Stimulated activated effector memory CD8-positive, alpha-beta T cell treated with anti-CD3 and anti-CD28 coated beads, Interleukin-12 subunit alpha, Interleukin-12 subunit beta, amount 100 ng/mL, for 72 hours (primary cell): ENCODE results near the gene SLC9B1.
A peak's percentile ranks its signal among the peaks of the same experiment; 100 is the strongest.
"Not testable (repeated sequence)": the region's sequence is repeated elsewhere in the genome, so short reads cannot be mapped to it uniquely, and the experiment has no call there.

Experiments
- ATAC-seq: fragments of 150-1000 bp; cut with Tn5 transposase; 2 replicates; pipeline ENCODE4 v1.10.0; 2021
- DNase-seq, 2 donors: peaks; one replicate each; pipeline ENCODE4 v3.0.0; 2021 to 2022; ENCODE audit warnings: low spot score in 2 of 2
- H3K27ac Mint-ChIP-seq: one replicate; pipeline ENCODE4 v1.8.0; 2022; ENCODE audit warnings: mild to moderate bottlenecking, mixed read lengths
- H3K36me3 Mint-ChIP-seq: one replicate; pipeline ENCODE4 v1.8.0; 2022; ENCODE audit warnings: mild to moderate bottlenecking, mixed read lengths
- H3K4me1 Mint-ChIP-seq: one replicate; pipeline ENCODE4 v1.8.0; 2022; ENCODE audit warnings: mixed read lengths
- H3K4me3 Mint-ChIP-seq: one replicate; pipeline ENCODE4 v1.8.0; 2022; ENCODE audit warnings: mild to moderate bottlenecking, mixed read lengths
- H3K9me3 Mint-ChIP-seq: one replicate; pipeline ENCODE4 v1.8.0; 2022; ENCODE audit warnings: mixed read lengths

SLC9B1 gene

DNA sequence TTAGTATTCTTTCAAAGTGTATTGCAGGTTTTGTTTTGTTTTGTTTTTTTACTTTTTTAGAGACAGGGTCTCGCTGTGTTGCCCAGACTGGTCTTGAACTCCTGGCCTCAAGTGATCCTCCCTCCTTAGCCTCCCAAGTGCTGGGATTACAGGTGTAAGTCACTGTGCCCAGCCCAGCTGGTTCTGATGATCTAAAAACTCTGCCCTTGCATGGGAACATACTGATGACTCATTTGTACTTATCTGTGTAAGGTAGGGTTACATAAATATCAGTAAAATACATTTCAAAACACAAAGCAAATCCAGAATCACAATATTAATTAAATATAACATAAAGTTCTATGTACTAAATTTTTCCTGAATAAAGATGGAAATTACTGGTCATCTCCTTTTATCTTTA, 7.4 kb upstream of the SLC9B1 start:
- DNase-seq (no peak), ATAC-seq (no peak)
- Mint-ChIP-seq H3K4me1 (no peaks in the 10 kb centered on the region), H3K9me3 (no peaks in the 10 kb centered on the region), H3K36me3 (peaks cover 30% of the 10 kb centered on the region), H3K4me3 (no peak overlapping the region), H3K27ac (no peak overlapping the region)

DNA sequence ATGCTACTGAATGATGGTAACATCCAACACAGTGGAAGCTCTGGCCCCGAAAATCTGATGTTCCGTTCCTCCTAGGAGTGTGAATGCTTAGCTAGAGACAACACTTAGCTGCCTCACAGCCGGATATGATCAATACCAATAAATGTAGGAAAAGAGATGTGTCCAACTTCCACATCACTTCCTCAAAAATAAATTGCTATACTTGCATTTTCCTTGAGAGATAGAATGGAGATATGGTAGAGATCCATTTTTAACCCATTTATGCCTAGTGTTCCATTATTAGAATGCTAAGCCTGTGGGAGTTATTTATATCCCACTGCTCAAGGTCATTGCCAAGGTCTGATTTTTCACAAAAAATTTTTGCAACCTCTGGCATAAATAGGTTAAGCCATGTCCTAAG, 5.5 kb upstream of the SLC9B1 start:
- H3K4me1 Mint-ChIP-seq: peaks cover 2% of the 10 kb centered on the region
- ATAC-seq: no peak

DNA sequence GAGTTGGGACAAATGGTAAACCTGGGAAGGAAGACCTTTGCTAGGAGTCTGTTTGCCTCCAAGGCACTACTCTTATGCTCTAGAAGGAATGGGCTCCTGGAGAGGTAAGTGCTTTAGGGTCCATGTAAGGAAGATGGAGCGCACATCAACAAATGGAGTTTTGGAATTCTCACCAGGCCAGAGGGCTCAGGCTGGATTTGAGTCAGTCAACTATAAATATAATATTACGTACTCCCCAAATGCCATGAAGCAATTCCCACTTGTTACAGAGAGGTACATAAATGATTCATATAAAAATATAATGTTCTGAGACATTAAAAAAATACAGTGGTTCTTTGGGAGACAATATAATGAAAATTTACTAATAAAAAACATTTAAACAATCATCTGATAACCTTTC, 1.6 kb upstream of the SLC9B1 start:
- no peaks in the 10 kb centered on the region for H3K9me3 Mint-ChIP-seq
- H3K27ac Mint-ChIP-seq: no peak overlapping the region
- no peak for ATAC-seq
- H3K36me3 Mint-ChIP-seq: peaks cover 24% of the 10 kb centered on the region
- no peak for DNase-seq
- H3K4me3 Mint-ChIP-seq: no peak overlapping the region
- H3K4me1 Mint-ChIP-seq: peaks cover 6% of the 10 kb centered on the region

More for the DNA sequence above, 5.5 kb upstream of the SLC9B1 start:
- Mint-ChIP-seq H3K9me3 (no peaks in the 10 kb centered on the region), H3K27ac (no peak overlapping the region), H3K4me3 (no peak overlapping the region), H3K36me3 (peaks cover 19% of the 10 kb centered on the region)
- DNase-seq: no peak

DNA sequence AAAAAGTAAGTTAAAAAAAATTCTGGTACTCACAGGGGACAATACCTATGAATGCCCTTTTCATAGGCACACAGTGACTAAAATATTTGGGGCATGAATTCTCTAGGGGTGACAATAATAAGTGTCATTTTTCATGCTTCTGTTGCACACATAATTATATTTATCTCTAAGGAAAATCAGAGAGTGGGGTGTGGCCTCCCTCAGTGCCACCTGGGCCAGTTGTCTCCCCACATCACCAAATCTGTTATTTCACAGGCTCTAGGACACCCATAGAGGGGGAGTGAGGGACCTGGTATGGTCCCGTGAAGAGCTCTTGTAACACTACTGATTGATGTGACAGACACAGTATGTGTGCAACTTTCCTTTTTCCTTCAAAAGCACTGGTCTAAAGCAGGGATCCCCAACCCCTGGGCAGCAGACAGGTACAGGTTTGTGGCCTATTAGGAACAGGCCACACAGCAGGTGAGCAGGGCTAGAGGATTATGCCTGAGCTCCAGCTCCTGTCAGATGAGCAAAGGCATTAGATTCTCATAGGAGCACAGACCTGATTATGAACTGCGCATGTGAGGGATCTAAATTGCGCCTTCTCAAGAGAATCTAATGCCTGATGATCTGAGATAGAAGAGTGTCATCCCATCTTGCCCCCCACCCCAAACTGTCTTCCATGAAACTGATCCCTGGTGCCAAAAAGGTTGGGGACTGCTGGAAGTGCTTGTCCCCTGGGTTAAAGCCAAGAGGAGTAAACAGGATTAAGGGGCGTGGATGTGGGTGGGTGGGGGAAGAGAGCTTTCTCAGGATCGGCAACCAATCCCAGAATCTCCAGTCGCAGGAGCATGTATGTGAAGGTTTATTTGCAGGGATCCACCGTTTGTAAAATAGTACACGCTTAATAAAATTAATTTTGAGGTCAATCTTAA, 856 bp downstream of the SLC9B1 start:
- Mint-ChIP-seq H3K36me3 (peaks cover 11% of the 10 kb centered on the region), H3K27ac (peak overlapping the region; percentile 97), H3K9me3 (no peaks in the 10 kb centered on the region), H3K4me1 (peaks cover 6% of the 10 kb centered on the region), H3K4me3 (peak overlapping the region; percentile 83)
- DNase-seq (peak in 1 of 2 donors; percentile 56), ATAC-seq (no peak)

DNA sequence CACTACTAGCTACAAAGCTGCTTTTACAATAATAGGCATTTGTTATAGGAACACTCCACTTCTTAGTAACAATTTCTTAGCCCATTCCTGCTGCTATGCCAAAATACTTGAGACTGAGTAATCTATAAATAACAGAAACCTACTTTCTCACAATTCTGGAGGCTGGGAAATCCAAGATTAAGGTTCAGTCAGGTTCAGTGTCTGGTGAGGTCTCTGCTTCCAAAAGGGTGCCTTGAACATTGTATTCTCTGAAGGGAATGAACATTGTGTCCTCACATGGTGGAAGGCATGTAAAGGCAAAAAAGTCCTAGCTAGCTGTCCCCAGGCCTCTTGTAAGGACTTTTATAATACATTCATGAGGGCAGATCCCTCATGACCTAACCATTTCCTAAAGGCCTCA, 7.0 kb downstream of the SLC9B1 start:
- no peak overlapping the region for H3K27ac Mint-ChIP-seq
- no peaks in the 10 kb centered on the region for H3K9me3 Mint-ChIP-seq
- H3K4me3 Mint-ChIP-seq: no peak overlapping the region
- DNase-seq: no peak
- H3K36me3 Mint-ChIP-seq: no peaks in the 10 kb centered on the region
- H3K4me1 Mint-ChIP-seq: no peaks in the 10 kb centered on the region
- no peak for ATAC-seq

DNA sequence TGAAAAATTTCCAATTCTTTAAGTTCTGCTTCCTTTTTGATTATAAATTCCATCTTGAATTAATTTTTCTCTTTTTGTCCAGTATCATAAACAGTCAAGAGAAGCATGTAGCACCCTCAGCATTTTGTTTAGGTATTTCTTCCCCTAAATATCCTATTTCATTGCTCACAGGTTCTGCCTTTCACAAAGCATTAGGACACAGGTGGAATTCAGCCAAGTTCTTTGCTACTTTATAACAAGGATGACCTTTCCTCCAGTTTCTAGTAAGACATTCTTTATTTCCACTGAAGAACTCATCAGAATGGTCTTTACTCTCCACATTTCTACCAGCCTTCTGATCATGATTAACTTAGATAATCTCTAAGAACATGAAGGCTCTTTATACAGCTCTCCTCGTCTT, 7.4 kb downstream of the SLC9B1 start:
- no peak overlapping the region for H3K4me3 Mint-ChIP-seq
- no peaks in the 10 kb centered on the region for H3K4me1 Mint-ChIP-seq
- H3K36me3 Mint-ChIP-seq: no peaks in the 10 kb centered on the region
- no peak overlapping the region for H3K27ac Mint-ChIP-seq
- DNase-seq: no peak
- ATAC-seq: no peak
- no peaks in the 10 kb centered on the region for H3K9me3 Mint-ChIP-seq

DNA sequence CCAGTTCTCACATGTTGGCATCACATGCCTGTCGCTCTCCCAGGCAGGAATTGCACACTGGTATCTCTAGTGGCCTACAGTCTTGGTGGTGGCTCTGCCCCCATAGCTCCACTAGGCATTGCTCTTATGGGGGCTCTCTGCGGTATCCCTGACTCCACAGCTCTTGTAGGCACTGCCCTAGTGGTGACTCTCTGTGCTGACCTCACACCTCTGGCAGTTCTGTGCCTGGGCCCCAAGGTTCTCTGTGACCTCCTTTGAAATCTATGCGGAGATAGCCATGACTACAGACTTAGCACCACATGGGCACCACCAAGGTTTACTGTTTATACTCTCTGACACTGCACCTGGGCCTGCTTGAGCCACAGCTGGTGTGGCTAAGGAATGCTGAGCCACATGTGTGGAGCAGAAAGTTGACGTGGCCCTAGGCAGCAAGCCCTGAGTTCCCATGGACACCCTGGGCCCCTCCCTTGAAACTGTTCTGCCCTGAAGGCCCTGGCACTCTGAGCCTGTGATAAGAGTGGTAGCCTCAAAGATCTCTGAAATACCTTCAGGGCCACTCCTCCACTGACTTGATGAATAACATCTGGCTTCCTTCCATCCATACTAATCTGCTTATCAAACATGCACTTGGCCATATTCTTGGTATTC, 8.0 kb downstream of the SLC9B1 start:
- no peak overlapping the region for H3K4me3 Mint-ChIP-seq
- H3K27ac Mint-ChIP-seq: no peak overlapping the region
- peak; percentile 45 for ATAC-seq
- no peaks in the 10 kb centered on the region for H3K9me3 Mint-ChIP-seq
- DNase-seq: no peak
- H3K4me1 Mint-ChIP-seq: no peaks in the 10 kb centered on the region
- H3K36me3 Mint-ChIP-seq: no peaks in the 10 kb centered on the region

DNA sequence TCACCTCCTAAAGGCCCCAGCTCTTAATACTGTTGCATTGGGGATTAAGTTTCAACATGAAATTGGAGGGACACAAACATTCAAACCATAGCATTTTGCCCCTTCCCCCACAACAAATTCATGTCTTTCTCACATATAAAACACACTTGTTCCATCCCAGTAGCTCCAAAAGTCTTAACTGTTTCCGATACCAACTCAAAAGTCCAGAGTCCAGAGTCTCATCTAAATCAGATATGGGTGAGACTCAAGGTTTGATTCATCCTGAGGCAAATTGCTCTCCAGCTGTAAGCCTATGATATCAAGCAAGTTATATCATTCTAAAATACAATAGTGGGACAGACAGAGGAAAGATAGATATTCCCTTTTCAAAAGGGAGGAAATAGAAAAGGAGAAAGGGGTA, 8.7 kb downstream of the SLC9B1 start:
- H3K27ac Mint-ChIP-seq: no peak overlapping the region
- no peaks in the 10 kb centered on the region for H3K36me3 Mint-ChIP-seq
- H3K4me3 Mint-ChIP-seq: no peak overlapping the region
- no peaks in the 10 kb centered on the region for H3K9me3 Mint-ChIP-seq
- no peaks in the 10 kb centered on the region for H3K4me1 Mint-ChIP-seq
- no peak for ATAC-seq
- DNase-seq: no peak

DNA sequence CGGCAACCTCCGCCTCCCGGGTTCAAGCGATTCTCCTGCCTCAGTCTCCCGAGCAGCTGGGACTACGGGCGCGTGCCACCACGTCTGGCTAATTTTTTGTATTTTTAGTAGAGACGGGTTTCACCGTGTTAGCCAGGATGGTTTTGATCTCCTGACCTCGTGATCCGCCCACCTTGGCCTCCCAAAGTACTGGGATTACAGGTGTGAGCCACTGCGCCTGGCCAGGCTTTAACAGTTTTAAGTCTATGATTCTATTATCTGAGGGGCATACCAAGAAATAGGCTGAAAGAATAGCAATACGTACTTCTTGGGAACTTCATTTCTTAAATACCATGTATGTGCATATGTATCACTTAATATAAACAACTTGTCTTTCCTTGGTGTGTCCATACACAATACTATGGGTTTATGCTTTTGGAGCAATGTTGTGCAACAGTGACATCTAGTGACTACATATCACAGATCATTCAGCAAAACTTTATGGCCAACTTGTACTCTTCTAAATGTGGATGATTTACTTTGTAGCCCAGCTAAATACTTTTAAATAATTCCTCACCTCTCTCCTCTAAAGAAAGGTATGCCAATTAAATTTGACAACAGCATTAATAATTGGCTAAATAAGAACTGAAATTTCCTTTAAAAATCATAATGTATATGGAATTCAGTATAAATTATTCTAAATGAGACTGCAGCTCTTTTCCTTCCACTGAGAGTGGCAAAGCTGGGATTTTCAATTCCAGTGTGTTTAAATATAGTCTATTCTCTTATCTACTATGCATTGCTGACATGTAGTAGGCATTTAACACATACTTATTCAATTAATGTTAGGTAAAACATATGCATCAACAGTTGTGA, 10.4 kb downstream of the SLC9B1 start:
- no peaks in the 10 kb centered on the region for H3K36me3 Mint-ChIP-seq
- H3K4me1 Mint-ChIP-seq: no peaks in the 10 kb centered on the region
- peak; percentile 84 for ATAC-seq
- no peaks in the 10 kb centered on the region for H3K9me3 Mint-ChIP-seq
- DNase-seq: no peak
- no peak overlapping the region for H3K27ac Mint-ChIP-seq
- H3K4me3 Mint-ChIP-seq: no peak overlapping the region

DNA sequence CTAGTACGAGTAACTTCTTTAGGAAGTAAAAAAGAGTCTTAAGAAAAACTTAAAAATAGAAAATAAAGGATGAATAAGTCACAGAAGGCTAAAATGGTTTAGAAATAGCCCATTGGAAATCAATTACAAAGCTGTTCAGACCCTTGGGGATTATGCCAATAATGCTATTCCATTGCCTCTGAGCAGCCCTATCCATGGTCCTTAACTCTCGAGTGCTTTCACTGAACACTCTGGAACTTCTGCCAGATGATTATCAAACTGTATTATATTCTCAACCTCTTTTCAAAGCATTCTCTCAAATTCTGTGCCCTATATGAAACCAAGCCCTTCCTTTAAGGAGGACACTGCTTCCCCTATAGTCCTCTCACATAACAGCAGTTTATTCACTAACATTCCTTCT, 17.0 kb downstream of the SLC9B1 start:
- ATAC-seq (no peak), DNase-seq (no peak)
- no peak overlapping the region for H3K4me3 Mint-ChIP-seq
- H3K9me3 Mint-ChIP-seq: no peaks in the 10 kb centered on the region
- no peaks in the 10 kb centered on the region for H3K36me3 Mint-ChIP-seq
- H3K4me1 Mint-ChIP-seq: no peaks in the 10 kb centered on the region
- no peak overlapping the region for H3K27ac Mint-ChIP-seq

DNA sequence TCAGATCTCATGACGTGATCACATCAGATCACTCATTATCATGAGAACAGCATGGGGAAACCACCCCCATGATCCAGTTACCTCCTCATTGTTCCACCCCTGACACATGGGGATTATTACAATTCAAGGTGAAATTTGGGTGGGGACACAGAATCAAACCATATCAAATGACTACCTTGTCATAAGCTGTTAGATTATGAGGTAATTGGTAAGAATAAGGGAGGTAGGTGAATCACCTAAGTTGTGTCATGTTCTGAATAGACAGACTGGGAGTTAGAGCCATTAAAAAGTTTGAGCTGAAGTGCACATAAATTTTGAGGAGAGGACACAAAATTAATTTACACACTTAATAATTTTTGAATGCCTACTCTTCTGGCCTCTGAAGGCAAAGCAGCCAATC, 24.7 kb downstream of the SLC9B1 start:
- Mint-ChIP-seq H3K27ac (no peak overlapping the region), H3K36me3 (no peaks in the 10 kb centered on the region), H3K9me3 (no peaks in the 10 kb centered on the region), H3K4me3 (no peak overlapping the region), H3K4me1 (no peaks in the 10 kb centered on the region)
- DNase-seq (no peak), ATAC-seq (no peak)

DNA sequence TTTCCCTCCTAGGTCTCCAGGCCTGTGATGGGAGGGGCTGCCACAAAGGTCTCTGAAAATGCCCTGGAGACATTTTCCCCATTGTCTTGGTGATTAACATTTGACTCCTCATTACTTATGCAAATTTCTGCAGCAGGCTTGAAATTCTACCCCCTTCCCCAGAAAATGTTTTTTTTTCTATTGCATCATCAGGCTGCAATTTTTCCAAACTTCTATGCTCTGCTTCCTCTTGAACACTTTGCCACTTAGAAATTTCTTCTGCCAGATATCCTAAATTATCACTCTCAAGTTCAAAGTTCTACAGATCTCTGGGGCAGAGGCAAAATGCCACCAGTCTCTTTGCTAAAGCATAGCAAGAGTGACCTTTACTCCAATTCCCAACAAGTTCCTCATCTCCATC, 25.5 kb downstream of the SLC9B1 start:
- H3K27ac Mint-ChIP-seq, H3K9me3 Mint-ChIP-seq, H3K36me3 Mint-ChIP-seq, ATAC-seq, DNase-seq, H3K4me1 Mint-ChIP-seq, H3K4me3 Mint-ChIP-seq: not testable (repeated sequence)

DNA sequence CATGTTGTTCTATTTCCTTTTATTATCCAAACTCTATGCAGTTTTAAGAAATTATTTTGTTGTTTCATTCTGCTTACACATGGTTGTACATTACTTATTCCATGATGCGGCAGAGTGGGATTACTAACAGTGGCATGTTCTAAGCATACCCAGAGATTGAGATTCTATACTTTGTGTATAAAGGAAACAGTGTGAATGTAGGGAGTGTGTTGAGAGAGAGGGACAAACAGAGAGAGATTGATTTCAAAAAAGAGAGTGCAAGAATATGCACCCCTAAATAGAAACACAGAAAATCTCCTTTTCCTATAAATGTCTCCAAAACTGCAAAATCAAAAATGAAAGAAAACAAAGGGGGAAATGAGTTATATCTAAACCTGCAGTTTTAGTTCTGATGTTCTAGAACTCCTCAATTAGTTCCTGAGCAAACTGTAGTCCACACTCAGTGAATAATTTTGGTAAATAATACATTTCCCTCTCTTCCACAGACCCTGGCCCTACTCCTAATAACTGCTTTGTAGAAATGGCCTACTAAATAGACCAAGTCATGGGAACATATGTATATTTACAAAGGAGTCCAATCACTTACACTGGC, 31.0 kb downstream of the SLC9B1 start:
- Mint-ChIP-seq H3K4me3 (no peak overlapping the region), H3K4me1 (no peaks in the 10 kb centered on the region), H3K36me3 (no peaks in the 10 kb centered on the region), H3K27ac (peak overlapping the region; percentile 2), H3K9me3 (no peaks in the 10 kb centered on the region)
- DNase-seq (no peak), ATAC-seq (no peak)

DNA sequence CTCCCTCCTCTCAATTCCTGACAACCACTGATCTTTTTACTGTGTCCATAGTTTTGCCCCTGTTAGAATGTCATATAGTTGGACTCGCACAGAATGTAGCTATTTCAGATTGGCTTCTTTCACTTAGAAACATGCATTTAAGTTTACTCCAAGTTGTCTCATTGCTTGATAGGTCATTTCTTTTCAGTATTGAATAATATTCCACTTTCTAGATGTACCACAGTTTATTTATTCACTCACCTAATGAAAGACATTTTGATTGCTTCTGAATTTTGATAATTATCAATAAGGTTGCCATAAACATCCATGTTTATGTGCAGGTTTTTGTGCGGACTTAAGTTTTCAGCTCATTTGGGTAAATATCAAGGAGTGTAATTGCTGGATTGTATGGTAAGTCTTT, 38.5 kb downstream of the SLC9B1 start:
- Mint-ChIP-seq H3K36me3 (no peaks in the 10 kb centered on the region), H3K4me3 (no peak overlapping the region), H3K4me1 (no peaks in the 10 kb centered on the region), H3K9me3 (no peaks in the 10 kb centered on the region), H3K27ac (no peak overlapping the region)
- ATAC-seq: no peak
- DNase-seq: no peak

DNA sequence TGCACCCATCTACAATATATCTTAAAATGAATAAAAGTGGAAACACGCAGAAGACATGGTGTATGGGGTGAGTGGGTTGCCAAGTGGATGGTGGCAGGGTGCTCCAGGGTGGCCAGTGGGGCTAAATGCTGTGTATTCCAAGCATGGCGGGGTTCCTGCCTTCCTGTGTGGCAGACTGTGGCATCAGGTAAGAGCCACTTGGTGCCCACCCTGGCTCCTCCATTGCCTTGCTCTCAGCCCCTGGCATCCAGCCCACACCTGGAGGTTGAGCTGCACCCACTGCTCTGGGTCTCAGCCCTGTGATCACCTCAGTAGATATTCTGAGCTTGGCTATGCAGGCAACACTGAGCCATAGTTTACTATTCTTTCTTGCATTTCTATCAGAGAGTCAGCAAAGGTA, 57.7 kb downstream of the SLC9B1 start:
- not testable (repeated sequence) for H3K4me3 Mint-ChIP-seq, H3K4me1 Mint-ChIP-seq, H3K27ac Mint-ChIP-seq, H3K36me3 Mint-ChIP-seq, DNase-seq, H3K9me3 Mint-ChIP-seq, ATAC-seq
